GM19351 (cell line): Measurements from ENCODE around the gene PAM.
A peak's percentile ranks its signal among the peaks of the same experiment; 100 is the strongest.

ENCODE experiments used
- ATAC-seq: cut with Tn5 transposase; IDR thresholded peaks from one replicate; pipeline ENCODE4 v1.9.1; 2021; ENCODE audit warnings: mild to moderate bottlenecking, moderate library complexity; ENCODE audit not compliant: unreplicated experiment

PAM gene

GRCh38 chr5:102856389-102856777, 101.3 kb downstream of the PAM start:
- ATAC-seq: no peak

- ATAC-seq: no peak
These were observed 102.1 kb downstream of the PAM start for GRCh38 chr5:102857076-102857818.

DNA sequence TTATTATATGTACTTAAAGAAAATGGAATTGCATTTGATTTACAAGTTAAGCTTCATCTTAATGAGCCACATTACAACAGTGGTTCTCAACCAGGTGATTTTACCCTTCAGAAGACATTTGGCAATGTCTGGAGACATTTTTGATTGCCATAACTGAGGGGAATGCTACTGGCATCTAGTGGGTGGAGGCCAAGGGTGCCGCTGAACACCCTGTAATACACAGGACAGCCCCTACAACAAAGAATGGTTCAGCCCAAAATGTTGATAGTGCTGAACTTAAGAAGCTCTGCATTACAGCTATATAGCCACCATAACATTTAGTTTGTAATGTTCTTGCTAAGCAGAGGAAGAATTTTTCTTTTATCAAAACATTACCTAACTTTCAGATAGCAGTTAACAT, 103.1 kb downstream of the PAM start:
- ATAC-seq: no peak

DNA sequence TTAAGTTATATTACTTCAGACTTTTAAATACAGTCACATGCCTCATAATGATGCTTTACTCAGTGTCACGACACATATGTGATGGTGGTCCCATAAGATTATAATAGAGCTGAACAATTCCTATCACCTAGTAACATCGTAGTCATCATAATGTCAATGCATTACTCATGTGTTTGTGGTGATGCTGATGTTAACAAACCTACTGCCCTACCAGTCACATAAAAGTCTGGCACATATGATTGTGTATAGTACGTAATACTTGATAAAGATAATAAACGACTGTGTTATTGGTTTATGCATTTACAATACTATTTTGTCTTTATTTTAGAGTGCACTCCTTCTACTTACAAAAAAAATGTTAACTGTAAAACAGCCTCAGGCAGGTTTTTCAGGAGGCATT, 103.7 kb downstream of the PAM start:
- ATAC-seq: no peak

DNA sequence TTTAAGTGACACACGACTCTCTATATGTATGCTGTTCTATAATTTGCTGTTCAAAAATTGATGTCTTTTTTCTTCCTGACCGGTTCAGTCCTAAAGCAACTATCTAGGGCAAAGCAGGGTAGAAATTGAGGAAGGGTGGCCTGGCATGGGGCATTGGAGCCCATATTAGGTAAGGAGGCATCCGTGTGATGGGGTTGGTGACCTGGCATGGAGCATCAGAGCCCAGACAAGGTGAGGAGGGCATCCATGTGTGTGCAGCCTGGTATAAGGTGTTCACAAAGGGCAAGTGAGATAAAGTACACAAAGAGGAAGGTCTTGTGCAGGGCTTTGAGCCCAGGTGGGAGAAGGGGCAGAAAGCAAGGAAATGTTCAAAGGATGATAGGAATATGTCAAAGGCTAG, 104.9 kb downstream of the PAM start:
- no peak for ATAC-seq

DNA sequence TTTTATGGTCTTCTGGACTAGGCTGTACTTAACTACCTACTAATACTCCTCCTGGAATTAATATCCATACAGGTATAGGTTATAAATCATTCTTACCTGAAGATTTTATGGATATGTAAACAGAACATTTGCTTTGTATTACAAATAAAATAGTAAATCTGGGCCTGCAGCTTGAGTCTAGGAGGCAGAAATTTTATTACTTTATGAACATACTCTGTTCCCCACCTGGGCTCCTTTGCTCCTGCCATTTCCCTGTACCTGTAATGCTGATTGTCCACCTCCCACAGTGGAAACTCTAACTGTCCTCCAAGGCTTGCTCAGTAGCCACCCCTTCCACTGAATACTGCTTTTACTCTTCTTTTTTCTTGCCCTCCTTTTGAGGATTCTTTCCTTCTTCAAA, 108.0 kb downstream of the PAM start:
- ATAC-seq: no peak

DNA sequence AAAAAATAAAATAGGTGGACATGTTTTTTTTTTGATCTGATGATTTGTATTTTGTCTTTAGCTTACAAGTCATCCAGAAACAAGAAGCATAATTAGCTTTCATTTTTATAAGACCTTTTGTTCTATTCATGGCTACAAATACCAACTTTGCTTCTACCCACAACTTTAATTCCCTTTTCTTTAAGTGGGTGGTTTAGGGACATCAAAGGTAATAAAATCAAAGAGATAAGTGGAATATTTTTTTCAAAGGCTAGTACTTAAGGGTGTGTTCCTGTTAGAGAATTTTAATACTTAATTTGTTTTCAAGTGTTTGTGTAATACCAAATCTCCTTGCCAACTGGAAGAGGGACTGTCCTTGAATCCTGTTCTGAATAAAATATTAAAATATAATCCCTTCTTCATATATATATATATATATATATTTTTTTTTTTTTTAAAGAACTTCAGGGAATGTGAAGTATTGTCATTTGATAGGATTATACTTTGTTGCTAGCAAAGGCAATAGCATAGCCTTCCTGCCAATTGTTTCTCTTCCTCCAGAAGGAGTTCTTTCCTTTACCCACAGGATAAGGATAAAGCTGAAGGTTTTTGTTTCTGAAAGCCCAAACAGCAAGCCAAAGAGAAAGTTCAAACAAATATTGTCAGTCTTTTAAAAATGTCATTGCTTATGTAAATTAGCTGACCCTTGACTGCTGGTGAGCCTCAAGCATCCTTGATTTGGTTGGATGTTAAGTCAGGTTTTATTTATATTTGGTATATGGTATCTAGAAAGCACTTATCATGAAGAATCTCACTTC, 108.9 kb downstream of the PAM start:
- no peak for ATAC-seq

GRCh38 chr5:102865171-102865509, 110.0 kb downstream of the PAM start:
- ATAC-seq: no peak

DNA sequence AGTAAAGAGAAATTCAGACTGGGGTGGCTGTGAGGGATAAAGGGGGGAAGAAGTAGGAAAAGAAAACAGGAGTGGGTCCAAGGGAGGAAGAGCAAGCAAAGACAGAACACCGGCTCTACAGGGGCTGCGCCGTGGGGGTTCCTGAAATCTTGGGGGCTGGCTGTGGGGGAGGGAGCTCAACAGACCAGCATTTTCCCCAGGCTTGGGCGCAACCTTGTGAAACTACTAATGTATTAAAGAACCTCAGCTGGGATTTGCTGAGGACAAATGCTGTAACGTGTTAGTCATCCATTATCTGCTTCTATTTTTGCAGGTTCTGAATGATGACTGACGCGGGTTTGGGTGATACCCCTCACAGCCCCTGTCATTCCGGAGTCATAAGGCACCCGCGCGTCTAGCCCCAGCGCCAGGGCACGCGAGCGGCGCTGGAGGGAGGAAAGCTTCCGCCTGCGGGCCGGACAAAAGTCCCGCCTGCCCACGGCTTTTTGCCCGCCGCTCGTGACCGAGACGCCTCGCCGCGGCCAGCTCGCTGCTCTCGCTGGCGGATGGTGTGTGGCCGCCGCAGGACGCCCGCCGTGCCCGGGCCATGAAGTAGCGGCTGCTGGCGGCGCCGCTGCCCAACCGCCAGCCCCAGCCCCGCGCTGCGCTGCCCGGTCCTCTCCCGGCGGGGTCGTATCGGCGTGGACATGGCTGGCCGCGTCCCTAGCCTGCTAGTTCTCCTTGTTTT, 110.6 kb downstream of the PAM start:
- ATAC-seq: peak; percentile 79

DNA sequence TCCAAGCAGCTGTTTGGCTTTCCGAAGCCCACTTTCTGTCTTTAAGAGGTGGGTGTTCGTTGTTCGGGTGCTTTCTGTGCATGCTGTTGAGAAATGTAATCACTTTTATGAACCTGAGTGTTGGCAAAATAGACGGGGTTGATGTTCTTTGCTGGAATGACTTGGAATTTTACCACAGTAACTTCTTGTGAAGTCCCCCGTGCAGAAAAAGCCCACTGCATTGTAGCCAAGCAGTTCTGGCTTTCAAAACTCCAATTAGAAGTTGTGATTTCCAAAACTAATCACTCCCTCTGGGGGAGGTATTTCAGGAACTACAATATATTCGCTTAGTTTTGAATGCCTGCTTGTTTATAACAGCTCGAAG, 111.1 kb downstream of the PAM start:
- ATAC-seq: no peak

GRCh38 chr5:102867992-102868662, 113.0 kb downstream of the PAM start:
- ATAC-seq: no peak

GRCh38 chr5:102869230-102869629, 114.1 kb downstream of the PAM start:
- ATAC-seq: no peak

DNA sequence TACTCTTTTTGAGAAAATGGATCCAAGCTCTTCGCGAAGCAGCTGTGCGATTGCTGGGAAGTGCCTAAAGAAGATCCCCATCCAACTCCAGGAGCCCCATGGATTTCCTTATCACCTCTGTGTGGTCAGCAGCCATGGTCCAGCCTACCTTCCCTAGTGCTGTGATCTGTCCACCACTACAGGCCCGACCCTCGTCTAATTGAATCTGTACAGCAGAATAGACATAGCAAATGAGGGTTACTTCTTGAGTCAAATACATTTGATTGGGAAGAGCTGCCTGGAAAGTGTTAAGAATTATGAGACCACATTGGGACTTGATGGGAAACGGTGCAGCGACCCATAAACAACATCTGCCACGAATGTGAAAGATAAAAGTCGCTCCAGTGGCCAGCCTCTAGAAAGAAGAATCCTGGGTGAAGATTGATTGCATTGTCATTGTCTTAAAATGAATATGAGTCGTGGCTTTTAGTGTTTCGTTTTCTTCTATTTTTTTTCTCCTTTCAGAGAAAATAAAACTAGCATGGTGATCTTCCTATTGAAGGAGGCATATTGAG, 118.4 kb downstream of the PAM start:
- ATAC-seq: no peak

- no peak for ATAC-seq
These were observed 118.9 kb downstream of the PAM start for GRCh38 chr5:102874054-102874453.

DNA sequence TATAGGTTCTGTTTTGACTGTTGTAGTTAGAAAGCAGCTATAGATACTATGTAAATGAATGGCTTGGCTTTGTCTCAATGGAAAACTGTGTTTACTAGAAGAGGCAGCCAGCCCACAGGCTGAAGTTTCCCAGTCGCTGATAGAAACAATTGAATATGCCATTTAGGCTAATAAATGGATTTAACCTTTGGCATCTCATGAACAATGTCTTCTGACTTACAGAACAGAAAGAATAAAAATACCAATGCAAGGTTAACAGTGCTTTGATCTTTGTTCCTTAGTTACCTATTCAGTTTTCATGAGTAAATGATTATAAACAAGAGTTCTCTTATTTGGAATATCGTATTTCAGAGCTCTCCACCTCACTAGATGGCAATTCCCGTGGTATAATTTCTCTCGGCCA, 120.6 kb downstream of the PAM start:
- ATAC-seq: no peak

- no peak for ATAC-seq
These were observed 121.5 kb downstream of the PAM start for GRCh38 chr5:102876610-102877009.

DNA sequence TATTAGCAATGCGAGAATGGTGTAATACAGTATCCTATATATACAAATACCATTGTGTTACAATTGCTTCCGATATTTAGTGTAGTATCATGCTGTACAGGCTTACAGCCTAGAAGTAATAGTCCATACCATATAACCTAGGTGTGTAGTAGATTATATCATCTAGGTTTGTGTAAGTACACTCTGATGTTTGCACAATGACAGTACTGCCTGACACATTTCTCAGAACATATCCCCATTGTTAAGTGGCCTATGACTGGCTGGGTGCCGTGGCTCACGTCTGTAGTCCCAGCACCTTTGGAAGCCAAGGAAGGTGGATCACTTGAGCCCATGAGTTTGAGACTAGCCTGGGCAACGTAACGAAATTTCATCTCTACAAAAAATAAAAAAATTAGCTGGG, 124.6 kb downstream of the PAM start:
- ATAC-seq: no peak

GRCh38 chr5:102886586-102886985, 131.5 kb downstream of the PAM start:
- ATAC-seq: no peak

GRCh38 chr5:102888483-102888882, 133.4 kb downstream of the PAM start:
- ATAC-seq: no peak

GRCh38 chr5:102889033-102889432, 133.9 kb downstream of the PAM start:
- ATAC-seq: no peak

DNA sequence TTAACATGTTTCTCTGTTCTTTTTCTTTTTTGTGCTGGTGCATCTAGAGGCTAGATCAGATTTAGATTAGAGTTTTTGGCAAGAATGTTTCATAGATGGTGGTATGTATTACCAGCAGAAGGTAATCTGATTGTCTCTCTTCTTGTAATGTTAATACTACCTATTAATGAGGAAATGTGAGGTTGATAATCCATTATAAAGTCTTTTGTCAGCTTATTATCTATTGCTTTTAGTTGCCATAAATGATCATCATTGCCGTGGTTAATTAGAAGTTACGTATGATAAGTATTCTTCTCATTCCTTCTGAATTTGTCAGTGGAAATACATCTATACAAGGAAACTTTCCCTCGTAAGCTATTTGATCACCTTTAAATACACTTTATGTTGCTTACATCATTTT, 135.0 kb downstream of the PAM start:
- ATAC-seq: no peak
